A549 treated with CORT108297 at 1 μM for 4 hours (cell line): ENCODE data around the gene SLC2A3. TPM values are rescaled to one million over a fixed set of nuclear protein-coding genes. Genes with fewer than 3 reads are reported as not detected.

Source experiments
- total RNA-seq: library from RNA; stranded (reverse); fragments of 200-300 nt; extraction: Qiagen RNA extraction; gene quantifications from 5 replicates; pipeline ENCODE4 v1.2.3, GENCODE V29; 2022

Gene SLC2A3
- 2.5 to 3.6 TPM (median 3.1 TPM) in 5 replicates for total RNA-seq

GRCh38 chr12:7935590-7936581 lies at the start of gene SLC2A3:
TSS of gene SLC2A3 (minus strand) at chr12:7936187. CDS start at chr12:7936034, 153 bp downstream.

GRCh38 chr12:7872566-7873319 lies 63.2 kb downstream of the SLC2A3 start, which contains the start of gene SLC2A14:
TSS of gene SLC2A14 (minus strand) at chr12:7872915. CDS start at chr12:7869880, 3,035 bp downstream.

Other genes starting within 250 kb of the SLC2A3 start
- gene GDF3, start 240.4 kb downstream of the SLC2A3 start, total RNA-seq, result not detected in 5 replicates
- not detected in 5 replicates for gene DPPA3, start 224.8 kb downstream of the SLC2A3 start, total RNA-seq
- gene CLEC4C, start 188.8 kb downstream of the SLC2A3 start, total RNA-seq, result not detected in 5 replicates
- gene NANOGNB, start 171.0 kb downstream of the SLC2A3 start, total RNA-seq, result not detected in 5 replicates
- gene NANOG, start 146.8 kb downstream of the SLC2A3 start, total RNA-seq, result not detected in 5 replicates
- not detected in 5 replicates for gene SLC2A14, start 63.3 kb downstream of the SLC2A3 start, total RNA-seq
- gene FOXJ2, start 96.5 kb upstream of the SLC2A3 start, total RNA-seq, result 6.8 to 9.6 TPM (median 9.2 TPM) in 5 replicates
- not detected in 5 replicates for gene C3AR1, start 130.2 kb upstream of the SLC2A3 start, total RNA-seq
- 12.8 to 20.8 TPM (median 14.4 TPM) in 5 replicates for gene NECAP1, start 146.1 kb upstream of the SLC2A3 start, total RNA-seq
- gene CLEC4A, start 187.4 kb upstream of the SLC2A3 start, total RNA-seq, result 0.15 to 0.31 TPM (median 0.21 TPM) in 3 of 5 replicates, not detected in the others
- gene ZNF705A, start 220.8 kb upstream of the SLC2A3 start, total RNA-seq, result not detected in 5 replicates